Measurements from ENCODE around the gene CCL3. TPM values are rescaled to one million over a fixed set of nuclear protein-coding genes. Genes with fewer than 3 reads are reported as not detected.

The CCL3 gene
- total and polyA plus RNA-seq, 2 experiments from 2014 or later = not detected

DNA sequence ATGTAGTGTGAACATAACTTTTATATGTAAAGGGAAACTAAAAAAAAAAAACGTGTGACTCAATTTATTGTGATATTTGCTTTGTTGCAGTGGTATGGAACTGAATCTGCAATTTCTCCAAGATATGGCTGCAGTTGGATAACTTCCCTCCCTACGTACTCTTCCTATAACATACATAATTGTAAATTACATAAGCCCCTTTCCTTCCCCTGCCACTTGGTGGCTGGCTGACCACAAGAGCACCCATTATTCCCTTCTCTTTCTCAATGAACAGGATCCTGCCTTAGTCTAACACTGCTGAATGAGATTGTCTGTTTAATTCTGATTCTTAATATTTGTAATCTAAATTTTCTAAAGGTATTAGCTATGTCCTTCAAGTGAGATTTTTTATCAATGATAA, 41.5 kb upstream of the CCL3 start:
- H3K27ac Mint-ChIP-seq = no peak overlapping the region
- no peak for ATAC-seq
- peaks cover 7% of the 10 kb centered on the region for H3K27me3 Mint-ChIP-seq (ENCODE audit: insufficient read depth, low read depth, poor library complexity)

More for the DNA sequence above, 41.5 kb upstream of the CCL3 start:
- DNase-seq (ENCODE audit: low spot score) = peak; percentile 7
- Histone ChIP-seq H2AFZ (no peak overlapping the region), H3K79me2 (replicated peaks; ENCODE audit: insufficient read depth) (no peaks in the 10 kb centered on the region), H3K9me2 (ENCODE audit: insufficient read depth) (0 out of 2 replicates have a peak, but pooled peaks cover 8% of the 10 kb centered on the region), H3K27me3 (ENCODE audit: insufficient read depth) (no peaks in the 10 kb centered on the region), H3K36me3 (ENCODE audit: insufficient read depth) (no peaks in the 10 kb centered on the region), H3K4me2 (no peak overlapping the region), H3K4me3 (no peak overlapping the region), H3K27ac (ENCODE audit: low read depth) (no peak overlapping the region), H4K20me1 (replicated peaks; ENCODE audit: insufficient read depth) (no peaks in the 10 kb centered on the region), H3K4me1 (ENCODE audit: insufficient read depth) (no peaks in the 10 kb centered on the region), H3F3A (replicated peaks; ENCODE audit: low read depth) (no peaks in the 10 kb centered on the region)
- Mint-ChIP-seq H3K36me3 (ENCODE audit: low read depth) (peaks cover 15% of the 10 kb centered on the region), H3K4me3 (no peak overlapping the region), H3K4me1 (no peaks in the 10 kb centered on the region), H3K9me3 (peaks cover 19% of the 10 kb centered on the region)
- TF ChIP-seq ZNF114 (CRISPR knock-in tag; IDR thresholded peaks at IDR 0.05) (no peak), JUNB (IDR thresholded peaks at IDR 0.05; ENCODE audit: unreplicated experiment) (no peak), EZH2phosphoT487 (IDR thresholded peaks at IDR 0.05; ENCODE audit: unreplicated experiment) (no peak), EZH2 (IDR thresholded peaks at IDR 0.05; ENCODE audit: low read depth, unreplicated experiment) (no peak), ZNF331 (CRISPR knock-in tag; IDR thresholded peaks at IDR 0.05; ENCODE audit: low read depth) (no peak), NANOG (IDR thresholded peaks at IDR 0.05; ENCODE audit: borderline replicate concordance) (no peak), STAT1 (IDR thresholded peaks at IDR 0.05; ENCODE audit: unreplicated experiment) (no peak), POLR2AphosphoS5 (IDR thresholded peaks at IDR 0.05; ENCODE audit: low read depth) (no peak), CREB1 (CRISPR knock-in tag; IDR thresholded peaks at IDR 0.05; ENCODE audit: low read depth) (no peak)
- TF ChIP-seq, protein P1, sequence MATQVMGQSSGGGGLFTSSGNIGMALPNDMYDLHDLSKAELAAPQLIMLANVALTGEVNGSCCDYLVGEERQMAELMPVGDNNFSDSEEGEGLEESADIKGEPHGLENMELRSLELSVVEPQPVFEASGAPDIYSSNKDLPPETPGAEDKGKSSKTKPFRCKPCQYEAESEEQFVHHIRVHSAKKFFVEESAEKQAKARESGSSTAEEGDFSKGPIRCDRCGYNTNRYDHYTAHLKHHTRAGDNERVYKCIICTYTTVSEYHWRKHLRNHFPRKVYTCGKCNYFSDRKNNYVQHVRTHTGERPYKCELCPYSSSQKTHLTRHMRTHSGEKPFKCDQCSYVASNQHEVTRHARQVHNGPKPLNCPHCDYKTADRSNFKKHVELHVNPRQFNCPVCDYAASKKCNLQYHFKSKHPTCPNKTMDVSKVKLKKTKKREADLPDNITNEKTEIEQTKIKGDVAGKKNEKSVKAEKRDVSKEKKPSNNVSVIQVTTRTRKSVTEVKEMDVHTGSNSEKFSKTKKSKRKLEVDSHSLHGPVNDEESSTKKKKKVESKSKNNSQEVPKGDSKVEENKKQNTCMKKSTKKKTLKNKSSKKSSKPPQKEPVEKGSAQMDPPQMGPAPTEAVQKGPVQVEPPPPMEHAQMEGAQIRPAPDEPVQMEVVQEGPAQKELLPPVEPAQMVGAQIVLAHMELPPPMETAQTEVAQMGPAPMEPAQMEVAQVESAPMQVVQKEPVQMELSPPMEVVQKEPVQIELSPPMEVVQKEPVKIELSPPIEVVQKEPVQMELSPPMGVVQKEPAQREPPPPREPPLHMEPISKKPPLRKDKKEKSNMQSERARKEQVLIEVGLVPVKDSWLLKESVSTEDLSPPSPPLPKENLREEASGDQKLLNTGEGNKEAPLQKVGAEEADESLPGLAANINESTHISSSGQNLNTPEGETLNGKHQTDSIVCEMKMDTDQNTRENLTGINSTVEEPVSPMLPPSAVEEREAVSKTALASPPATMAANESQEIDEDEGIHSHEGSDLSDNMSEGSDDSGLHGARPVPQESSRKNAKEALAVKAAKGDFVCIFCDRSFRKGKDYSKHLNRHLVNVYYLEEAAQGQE (IDR thresholded peaks at IDR 0.05; ENCODE audit: unreplicated experiment) = no peak
- TF ChIP-seq, protein P2, sequence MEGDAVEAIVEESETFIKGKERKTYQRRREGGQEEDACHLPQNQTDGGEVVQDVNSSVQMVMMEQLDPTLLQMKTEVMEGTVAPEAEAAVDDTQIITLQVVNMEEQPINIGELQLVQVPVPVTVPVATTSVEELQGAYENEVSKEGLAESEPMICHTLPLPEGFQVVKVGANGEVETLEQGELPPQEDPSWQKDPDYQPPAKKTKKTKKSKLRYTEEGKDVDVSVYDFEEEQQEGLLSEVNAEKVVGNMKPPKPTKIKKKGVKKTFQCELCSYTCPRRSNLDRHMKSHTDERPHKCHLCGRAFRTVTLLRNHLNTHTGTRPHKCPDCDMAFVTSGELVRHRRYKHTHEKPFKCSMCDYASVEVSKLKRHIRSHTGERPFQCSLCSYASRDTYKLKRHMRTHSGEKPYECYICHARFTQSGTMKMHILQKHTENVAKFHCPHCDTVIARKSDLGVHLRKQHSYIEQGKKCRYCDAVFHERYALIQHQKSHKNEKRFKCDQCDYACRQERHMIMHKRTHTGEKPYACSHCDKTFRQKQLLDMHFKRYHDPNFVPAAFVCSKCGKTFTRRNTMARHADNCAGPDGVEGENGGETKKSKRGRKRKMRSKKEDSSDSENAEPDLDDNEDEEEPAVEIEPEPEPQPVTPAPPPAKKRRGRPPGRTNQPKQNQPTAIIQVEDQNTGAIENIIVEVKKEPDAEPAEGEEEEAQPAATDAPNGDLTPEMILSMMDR (conservative IDR thresholded peaks at IDR 0.05; ENCODE audit: low read depth in 2 of 2) = no peak
- TF ChIP-seq, protein P3, sequence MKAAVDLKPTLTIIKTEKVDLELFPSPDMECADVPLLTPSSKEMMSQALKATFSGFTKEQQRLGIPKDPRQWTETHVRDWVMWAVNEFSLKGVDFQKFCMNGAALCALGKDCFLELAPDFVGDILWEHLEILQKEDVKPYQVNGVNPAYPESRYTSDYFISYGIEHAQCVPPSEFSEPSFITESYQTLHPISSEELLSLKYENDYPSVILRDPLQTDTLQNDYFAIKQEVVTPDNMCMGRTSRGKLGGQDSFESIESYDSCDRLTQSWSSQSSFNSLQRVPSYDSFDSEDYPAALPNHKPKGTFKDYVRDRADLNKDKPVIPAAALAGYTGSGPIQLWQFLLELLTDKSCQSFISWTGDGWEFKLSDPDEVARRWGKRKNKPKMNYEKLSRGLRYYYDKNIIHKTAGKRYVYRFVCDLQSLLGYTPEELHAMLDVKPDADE (IDR thresholded peaks at IDR 0.05) = no peak
- TF ChIP-seq, protein P4, sequence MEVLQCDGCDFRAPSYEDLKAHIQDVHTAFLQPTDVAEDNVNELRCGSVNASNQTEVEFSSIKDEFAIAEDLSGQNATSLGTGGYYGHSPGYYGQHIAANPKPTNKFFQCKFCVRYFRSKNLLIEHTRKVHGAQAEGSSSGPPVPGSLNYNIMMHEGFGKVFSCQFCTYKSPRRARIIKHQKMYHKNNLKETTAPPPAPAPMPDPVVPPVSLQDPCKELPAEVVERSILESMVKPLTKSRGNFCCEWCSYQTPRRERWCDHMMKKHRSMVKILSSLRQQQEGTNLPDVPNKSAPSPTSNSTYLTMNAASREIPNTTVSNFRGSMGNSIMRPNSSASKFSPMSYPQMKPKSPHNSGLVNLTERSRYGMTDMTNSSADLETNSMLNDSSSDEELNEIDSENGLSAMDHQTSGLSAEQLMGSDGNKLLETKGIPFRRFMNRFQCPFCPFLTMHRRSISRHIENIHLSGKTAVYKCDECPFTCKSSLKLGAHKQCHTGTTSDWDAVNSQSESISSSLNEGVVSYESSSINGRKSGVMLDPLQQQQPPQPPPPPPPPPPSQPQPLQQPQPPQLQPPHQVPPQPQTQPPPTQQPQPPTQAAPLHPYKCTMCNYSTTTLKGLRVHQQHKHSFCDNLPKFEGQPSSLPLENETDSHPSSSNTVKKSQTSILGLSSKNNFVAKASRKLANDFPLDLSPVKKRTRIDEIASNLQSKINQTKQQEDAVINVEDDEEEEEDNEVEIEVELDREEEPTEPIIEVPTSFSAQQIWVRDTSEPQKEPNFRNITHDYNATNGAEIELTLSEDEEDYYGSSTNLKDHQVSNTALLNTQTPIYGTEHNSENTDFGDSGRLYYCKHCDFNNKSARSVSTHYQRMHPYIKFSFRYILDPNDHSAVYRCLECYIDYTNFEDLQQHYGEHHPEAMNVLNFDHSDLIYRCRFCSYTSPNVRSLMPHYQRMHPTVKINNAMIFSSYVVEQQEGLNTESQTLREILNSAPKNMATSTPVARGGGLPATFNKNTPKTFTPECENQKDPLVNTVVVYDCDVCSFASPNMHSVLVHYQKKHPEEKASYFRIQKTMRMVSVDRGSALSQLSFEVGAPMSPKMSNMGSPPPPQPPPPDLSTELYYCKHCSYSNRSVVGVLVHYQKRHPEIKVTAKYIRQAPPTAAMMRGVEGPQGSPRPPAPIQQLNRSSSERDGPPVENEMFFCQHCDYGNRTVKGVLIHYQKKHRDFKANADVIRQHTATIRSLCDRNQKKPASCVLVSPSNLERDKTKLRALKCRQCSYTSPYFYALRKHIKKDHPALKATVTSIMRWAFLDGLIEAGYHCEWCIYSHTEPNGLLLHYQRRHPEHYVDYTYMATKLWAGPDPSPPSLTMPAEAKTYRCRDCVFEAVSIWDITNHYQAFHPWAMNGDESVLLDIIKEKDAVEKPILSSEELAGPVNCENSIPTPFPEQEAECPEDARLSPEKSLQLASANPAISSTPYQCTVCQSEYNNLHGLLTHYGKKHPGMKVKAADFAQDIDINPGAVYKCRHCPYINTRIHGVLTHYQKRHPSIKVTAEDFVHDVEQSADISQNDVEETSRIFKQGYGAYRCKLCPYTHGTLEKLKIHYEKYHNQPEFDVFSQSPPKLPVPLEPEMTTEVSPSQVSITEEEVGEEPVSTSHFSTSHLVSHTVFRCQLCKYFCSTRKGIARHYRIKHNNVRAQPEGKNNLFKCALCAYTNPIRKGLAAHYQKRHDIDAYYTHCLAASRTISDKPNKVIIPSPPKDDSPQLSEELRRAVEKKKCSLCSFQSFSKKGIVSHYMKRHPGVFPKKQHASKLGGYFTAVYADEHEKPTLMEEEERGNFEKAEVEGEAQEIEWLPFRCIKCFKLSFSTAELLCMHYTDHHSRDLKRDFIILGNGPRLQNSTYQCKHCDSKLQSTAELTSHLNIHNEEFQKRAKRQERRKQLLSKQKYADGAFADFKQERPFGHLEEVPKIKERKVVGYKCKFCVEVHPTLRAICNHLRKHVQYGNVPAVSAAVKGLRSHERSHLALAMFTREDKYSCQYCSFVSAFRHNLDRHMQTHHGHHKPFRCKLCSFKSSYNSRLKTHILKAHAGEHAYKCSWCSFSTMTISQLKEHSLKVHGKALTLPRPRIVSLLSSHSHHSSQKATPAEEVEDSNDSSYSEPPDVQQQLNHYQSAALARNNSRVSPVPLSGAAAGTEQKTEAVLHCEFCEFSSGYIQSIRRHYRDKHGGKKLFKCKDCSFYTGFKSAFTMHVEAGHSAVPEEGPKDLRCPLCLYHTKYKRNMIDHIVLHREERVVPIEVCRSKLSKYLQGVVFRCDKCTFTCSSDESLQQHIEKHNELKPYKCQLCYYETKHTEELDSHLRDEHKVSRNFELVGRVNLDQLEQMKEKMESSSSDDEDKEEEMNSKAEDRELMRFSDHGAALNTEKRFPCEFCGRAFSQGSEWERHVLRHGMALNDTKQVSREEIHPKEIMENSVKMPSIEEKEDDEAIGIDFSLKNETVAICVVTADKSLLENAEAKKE (CRISPR knock-in tag; IDR thresholded peaks at IDR 0.05) = no peak
